Urothelium cell line (cell line): ENCODE results near the gene SEC24D.

ENCODE experiments used
- DNase-seq: peaks from one replicate; pipeline ENCODE4 v3.0.0; 2011; ENCODE audit warnings: low spot score, mixed read lengths
- FAIRE-seq: peaks from 2 replicates; lab custom pipeline; 2011; peaks lifted over from hg19 to GRCh38; lab: Jason Lieb, UNC

The SEC24D gene

GRCh38 chr4:118846979-118847378 lies 11.1 kb upstream of the SEC24D start:
- DNase-seq (no peak), FAIRE-seq (no peak)

- no peak for FAIRE-seq
- no peak for DNase-seq
These were observed 9.7 kb upstream of the SEC24D start for GRCh38 chr4:118845552-118846050.

- DNase-seq (no peak), FAIRE-seq (no peak)
These were observed 7.3 kb upstream of the SEC24D start for GRCh38 chr4:118843237-118843636.

- DNase-seq (no peak), FAIRE-seq (no peak)
These were observed 6.1 kb upstream of the SEC24D start for GRCh38 chr4:118842055-118842454.

- no peak for FAIRE-seq
- no peak for DNase-seq
These were observed 3.4 kb upstream of the SEC24D start for GRCh38 chr4:118839221-118839927.

- no peak for FAIRE-seq
- no peak for DNase-seq
These were observed 1.2 kb upstream of the SEC24D start for GRCh38 chr4:118837121-118837507.

- FAIRE-seq (peak; percentile 62), DNase-seq (peak; percentile 58)
These were observed 585 bp upstream of the SEC24D start for GRCh38 chr4:118836301-118837120.

GRCh38 chr4:118834960-118835569 lies 861 bp downstream of the SEC24D start:
- peak; percentile 32 for DNase-seq
- no peak for FAIRE-seq

- DNase-seq = no peak
- no peak for FAIRE-seq
These were observed 1.9 kb downstream of the SEC24D start for GRCh38 chr4:118834070-118834469.

GRCh38 chr4:118833192-118833820 lies 2.6 kb downstream of the SEC24D start:
- no peak for DNase-seq
- FAIRE-seq = no peak

GRCh38 chr4:118829107-118829506 lies 6.8 kb downstream of the SEC24D start:
- DNase-seq (no peak), FAIRE-seq (no peak)

GRCh38 chr4:118826723-118827444 lies 9.0 kb downstream of the SEC24D start:
- FAIRE-seq = no peak

GRCh38 chr4:118825799-118826198 lies 10.1 kb downstream of the SEC24D start:
- FAIRE-seq = no peak

More at GRCh38 chr4:118826723-118827444, 9.0 kb downstream of the SEC24D start:
- DNase-seq = no peak

GRCh38 chr4:118824141-118824540 lies 11.8 kb downstream of the SEC24D start:
- FAIRE-seq (no peak), DNase-seq (no peak)

More at GRCh38 chr4:118825799-118826198, 10.1 kb downstream of the SEC24D start:
- DNase-seq = no peak

GRCh38 chr4:118823471-118823870 lies 12.5 kb downstream of the SEC24D start:
- FAIRE-seq (no peak), DNase-seq (peak; percentile 5)

GRCh38 chr4:118821590-118822293 lies 14.2 kb downstream of the SEC24D start:
- DNase-seq (no peak), FAIRE-seq (no peak)

GRCh38 chr4:118817178-118817930 lies 18.6 kb downstream of the SEC24D start:
- DNase-seq (no peak), FAIRE-seq (no peak)

- FAIRE-seq (no peak), DNase-seq (no peak)
These were observed 19.3 kb downstream of the SEC24D start for GRCh38 chr4:118816538-118817177.

- FAIRE-seq (no peak), DNase-seq (no peak)
These were observed 21.0 kb downstream of the SEC24D start for GRCh38 chr4:118814891-118815290.
